PC-9 (cell line): ENCODE results near the gene RHOBTB3. TPM values are rescaled to one million over a fixed set of nuclear protein-coding genes. Genes with fewer than 3 reads are reported as not detected.
"Not testable (repeated sequence)": the region's sequence is repeated elsewhere in the genome, so short reads cannot be mapped to it uniquely, and the experiment has no call there.

Source experiments
- BruUV-seq: library from RNA; stranded (reverse); fragments of 400-500 nt; replicated peaks from 2 replicates; lab custom pipeline; 2021; lab: Mats Ljungman, UMichigan
- CTCF ChIA-PET: fragments of 300-600 bp; sonication (Branson Sonifier 250); formaldehyde crosslinking; loops from one replicate; lab custom pipeline; 2022; ENCODE audit warnings: antibody characterized with exemption; lab: Charles Lee
- POLR2A ChIA-PET: fragments of 300-600 bp; sonication (Branson Sonifier 250); formaldehyde crosslinking; loops from one replicate; lab custom pipeline; 2022; ENCODE audit warnings: antibody characterized with exemption; ENCODE audit not compliant: unreplicated experiment; lab: Charles Lee
- DNase-seq, 2 experiments: peaks; one replicate each; pipeline versions ENCODE4 v3.0.0 to v3.0.0-alpha.2; 2015 to 2022; ENCODE audit warnings: mixed read lengths in 1 of 2
- H2AFZ ChIP-seq: fragments of 200-600 bp; sonication (generic); 2 replicates; pipeline ENCODE4 v1.8.1; 2017; ENCODE audit warnings: antibody characterized with exemption
- H3F3A ChIP-seq: fragments of 200-600 bp; sonication (generic); 2 replicates; pipeline ENCODE4 v1.8.1; 2017; ENCODE audit warnings: antibody characterized with exemption, mild to moderate bottlenecking, low read depth; ENCODE audit not compliant: insufficient read depth
- H3K27ac ChIP-seq: fragments of 200-600 bp; sonication (generic); 2 replicates; pipeline ENCODE4 v1.6.1; 2016; ENCODE audit warnings: mixed run types
- H3K27me3 ChIP-seq: fragments of 200-600 bp; sonication (generic); 2 replicates; pipeline ENCODE4 v1.6.1; 2016; ENCODE audit warnings: low read depth, mixed run types; ENCODE audit not compliant: insufficient read depth
- H3K36me3 ChIP-seq: fragments of 200-600 bp; sonication (generic); 2 replicates; pipeline ENCODE4 v1.6.1; 2016; ENCODE audit warnings: low read depth, mixed run types
- H3K4me1 ChIP-seq: fragments of 200-600 bp; sonication (generic); replicated peaks from 2 replicates; pipeline ENCODE4 v1.6.1; 2016; ENCODE audit warnings: mixed run types; ENCODE audit not compliant: insufficient read depth
- H3K4me2 ChIP-seq: fragments of 200-600 bp; sonication (generic); 2 replicates; pipeline ENCODE4 v1.6.1; 2017; ENCODE audit warnings: mixed run types
- H3K4me3 ChIP-seq: fragments of 200-600 bp; sonication (generic); 2 replicates; pipeline ENCODE4 v1.6.1; 2016; ENCODE audit warnings: mixed run types
- H3K79me2 ChIP-seq: fragments of 200-600 bp; sonication (generic); 2 replicates; pipeline ENCODE4 v1.6.1; 2017; ENCODE audit warnings: low read depth, mixed run types
- H3K9me2 ChIP-seq: fragments of 200-600 bp; sonication (generic); 2 replicates; pipeline ENCODE4 v1.8.1; 2017; ENCODE audit warnings: mild to moderate bottlenecking; ENCODE audit not compliant: insufficient read depth
- H3K9me3 ChIP-seq: fragments of 200-600 bp; sonication (generic); 2 replicates; pipeline ENCODE4 v1.8.1; 2016; ENCODE audit warnings: low read depth; ENCODE audit not compliant: insufficient read depth
- H4K20me1 ChIP-seq: fragments of 200-600 bp; sonication (generic); 2 replicates; pipeline ENCODE4 v1.8.1; 2017; ENCODE audit not compliant: insufficient read depth
- CTCF ChIP-seq: fragments of 200-600 bp; sonication (generic); conservative IDR thresholded peaks from 2 replicates; pipeline ENCODE4 v1.6.1; 2017; ENCODE audit warnings: mixed run types, antibody characterized with exemption, mild to moderate bottlenecking, moderate library complexity
- EZH2 ChIP-seq: fragments of 200-600 bp; sonication (generic); IDR thresholded peaks from 2 replicates; pipeline ENCODE4 v1.8.0; 2017; ENCODE audit warnings: antibody characterized with exemption, low read depth
- intact Hi-C: fragments of 100-400 bp; cut with micrococcal nuclease; formaldehyde crosslinking; loops from one replicate; pipeline ENCODE4 v1.10.0; 2022; ENCODE audit not compliant: unreplicated experiment
- total RNA-seq: library from RNA; stranded (reverse); gene quantifications from 2 replicates; pipeline ENCODE4 v1.2.3, GENCODE V29; 2021

RHOBTB3 gene
- total RNA-seq, 1 experiment from 2014 or later: 87.6 TPM

GRCh38 chr5:95708876-95709275, 22.3 kb upstream of the RHOBTB3 start:
- Histone ChIP-seq H3K4me2 (no peak overlapping the region), H3F3A (peaks cover 18% of the 10 kb centered on the region), H3K9me3 (no peaks in the 10 kb centered on the region), H3K4me3 (no peak overlapping the region), H3K27me3 (no peaks in the 10 kb centered on the region), H3K79me2 (no peaks in the 10 kb centered on the region), H3K36me3 (no peaks in the 10 kb centered on the region), H2AFZ (no peak overlapping the region), H4K20me1 (no peaks in the 10 kb centered on the region), H3K27ac (no peak overlapping the region), H3K9me2 (no peaks in the 10 kb centered on the region), H3K4me1 (peaks cover 28% of the 10 kb centered on the region)
- ChIA-PET CTCF (no interaction called here), POLR2A (no interaction called here)
- intact Hi-C loops: no loop called here
- BruUV-seq: no TSS peak
- no peak for DNase-seq
- TF ChIP-seq CTCF (no peak), EZH2 (no peak)

- Histone ChIP-seq H3K27me3 (no peaks in the 10 kb centered on the region), H3K9me3 (no peaks in the 10 kb centered on the region), H3K27ac (peak overlapping the region; percentile 74), H3K4me3 (peak overlapping the region; percentile 42; the same call in 1 of the 2 replicates), H3K4me1 (peaks cover 36% of the 10 kb centered on the region), H3K9me2 (no peaks in the 10 kb centered on the region), H3K36me3 (no peaks in the 10 kb centered on the region), H3K79me2 (no peaks in the 10 kb centered on the region), H3F3A (peaks cover 18% of the 10 kb centered on the region), H2AFZ (0 out of 2 replicates have a peak overlapping the region, but pooled peaks have one; percentile 25), H3K4me2 (peak overlapping the region; percentile 73), H4K20me1 (no peaks in the 10 kb centered on the region)
- TF ChIP-seq EZH2 (no peak), CTCF (no peak)
- POLR2A ChIA-PET: interaction anchor here (0.6 kb wide), 1 partner anchor 37 kb away, joined by 3 read pairs; no protein-coding TSS in a partner anchor
- DNase-seq: peak; percentile 63 to 80
- no TSS peak for BruUV-seq
- intact Hi-C loops: loop anchor here (5.0 to 10.0 kb wide), 3 partner anchors 48 to 545 kb away; no protein-coding TSS in a partner anchor
- CTCF ChIA-PET: no interaction called here
Observed at GRCh38 chr5:95709967-95710650, 21.0 kb upstream of the RHOBTB3 start.

- Histone ChIP-seq H3K4me3 (peak overlapping the region; percentile 42; the same call in 1 of the 2 replicates), H3K4me2 (peak overlapping the region; percentile 73), H2AFZ (peak overlapping the region; percentile 59; the same call in 1 of the 2 replicates), H3K4me1 (peaks cover 43% of the 10 kb centered on the region), H3K27ac (peak overlapping the region; percentile 74), H3F3A (peaks cover 18% of the 10 kb centered on the region)
- BruUV-seq: TSS peak; percentile 73
- H3K27me3 ChIP-seq, H3K9me2 ChIP-seq, H4K20me1 ChIP-seq, CTCF ChIA-PET, H3K79me2 ChIP-seq, H3K9me3 ChIP-seq, H3K36me3 ChIP-seq: not testable (repeated sequence)
- DNase-seq: peak; percentile 47 to 64
- POLR2A ChIA-PET: interaction anchor here (0.6 kb wide), 1 partner anchor 13 kb away, joined by 5 read pairs; no protein-coding TSS in a partner anchor
- intact Hi-C loops: loop anchor here (5.0 to 10.0 kb wide), 3 partner anchors 49 to 544 kb away; no protein-coding TSS in a partner anchor
Observed at GRCh38 chr5:95710651-95711500, 20.3 kb upstream of the RHOBTB3 start.
